CD4-positive, alpha-beta T cell treated with Interleukin-17A for 1 hour (primary cell): ENCODE results near the gene UBE2D2.
"Not testable (repeated sequence)": the region's sequence is repeated elsewhere in the genome, so short reads cannot be mapped to it uniquely, and the experiment has no call there.

Experiments
- DNase-seq: peaks from one replicate; pipeline ENCODE4 v3.0.0-alpha.2; 2020

UBE2D2 gene

DNA sequence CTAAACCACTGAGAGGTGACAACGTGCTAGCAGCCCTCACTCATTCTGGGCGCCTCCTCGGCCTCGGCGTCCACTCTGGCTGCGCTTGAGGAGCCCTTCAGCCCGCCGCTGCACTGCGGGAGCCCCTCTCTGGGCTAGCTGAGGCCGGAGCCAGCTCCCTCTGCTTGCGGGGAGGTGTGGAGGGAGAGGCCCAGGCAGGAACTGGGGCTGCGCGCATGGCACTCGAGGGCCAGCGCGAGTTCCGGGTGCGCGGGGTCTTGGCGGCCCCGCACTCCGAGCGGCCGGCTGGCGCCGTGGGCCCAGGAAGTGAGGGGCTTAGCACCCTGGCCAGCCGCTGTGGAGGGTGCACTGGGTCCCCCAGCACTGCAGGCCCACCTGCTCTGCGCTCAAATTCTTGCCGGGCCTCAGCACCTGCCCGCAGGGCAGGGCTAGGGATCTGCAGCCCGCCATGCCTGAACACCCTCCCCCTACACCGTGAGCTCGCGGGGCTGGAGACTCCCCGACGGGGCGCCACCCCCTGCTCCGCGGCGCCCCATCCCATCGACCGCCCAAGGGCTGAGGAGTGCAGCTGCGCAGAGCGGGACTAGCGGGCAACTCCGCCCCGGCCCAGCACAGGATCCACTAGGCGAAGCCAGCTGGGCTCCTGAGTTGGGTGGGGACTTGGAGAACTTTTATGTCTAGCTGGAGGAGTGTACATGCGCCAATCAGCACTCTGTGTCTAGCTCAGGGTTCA is 11.8 kb upstream of the UBE2D2 start:
- DNase-seq: no peak

DNA sequence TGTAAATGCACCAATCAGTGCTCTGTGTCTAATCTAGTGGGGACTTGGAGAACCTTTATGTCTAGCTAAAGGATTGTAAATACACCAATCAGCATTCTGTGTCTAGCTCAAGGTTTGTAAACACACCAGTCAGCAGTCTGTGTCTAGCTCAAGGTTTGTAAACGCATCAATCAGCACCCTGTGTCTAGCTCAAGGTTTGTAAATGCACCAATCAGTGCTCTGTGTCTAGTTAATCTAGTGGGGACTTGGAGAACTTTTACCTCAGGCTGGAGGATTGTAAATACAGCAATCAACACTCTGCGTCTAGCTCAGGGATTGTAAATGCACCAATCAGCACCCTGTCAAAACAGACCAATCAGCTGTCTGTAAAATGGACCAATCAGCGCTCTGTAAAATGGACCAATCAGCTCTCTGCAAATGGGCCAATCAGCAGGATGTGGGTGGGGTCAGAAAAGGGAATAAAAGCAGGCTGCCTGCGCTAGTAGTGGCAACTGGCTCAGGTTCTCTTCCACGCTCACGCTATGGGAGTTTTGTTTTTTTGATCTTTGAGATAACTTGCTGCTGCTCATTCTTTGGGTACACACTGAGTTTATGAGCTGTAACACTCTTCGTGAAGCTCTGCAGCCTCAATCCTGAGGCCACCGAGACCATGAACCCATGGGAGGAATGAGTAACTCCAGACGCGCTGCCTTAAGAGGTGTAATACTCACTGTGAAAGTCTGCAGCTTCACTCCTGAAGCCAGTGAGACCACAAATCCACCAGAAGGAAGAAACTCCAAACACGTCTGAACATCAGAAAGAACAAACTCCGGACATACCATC is 10.9 kb upstream of the UBE2D2 start:
- not testable (repeated sequence) for DNase-seq

- no peak for DNase-seq
These were observed 9.8 kb upstream of the UBE2D2 start for GRCh38 chr5:139551191-139551889.

GRCh38 chr5:139552893-139553575 is 8.1 kb upstream of the UBE2D2 start:
- DNase-seq: no peak

DNA sequence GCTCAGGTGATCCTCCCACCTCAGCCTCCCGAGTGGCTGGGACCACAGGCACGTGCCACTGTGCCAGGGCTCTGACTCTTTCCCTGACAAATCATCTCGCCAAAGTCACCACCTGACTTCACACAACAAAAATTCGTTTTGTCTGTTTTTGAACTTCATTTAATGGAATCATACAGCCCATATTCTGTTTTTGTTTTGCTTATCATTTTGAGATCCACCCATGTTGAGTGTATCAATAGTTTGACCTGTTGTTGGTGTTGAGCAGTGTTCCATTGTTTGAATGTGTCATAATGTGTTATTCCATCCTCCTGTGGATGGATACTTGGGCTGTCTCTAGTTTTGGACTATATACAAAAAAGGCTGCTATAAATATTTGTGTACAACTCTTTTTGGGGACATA is 6.9 kb upstream of the UBE2D2 start:
- no peak for DNase-seq

DNA sequence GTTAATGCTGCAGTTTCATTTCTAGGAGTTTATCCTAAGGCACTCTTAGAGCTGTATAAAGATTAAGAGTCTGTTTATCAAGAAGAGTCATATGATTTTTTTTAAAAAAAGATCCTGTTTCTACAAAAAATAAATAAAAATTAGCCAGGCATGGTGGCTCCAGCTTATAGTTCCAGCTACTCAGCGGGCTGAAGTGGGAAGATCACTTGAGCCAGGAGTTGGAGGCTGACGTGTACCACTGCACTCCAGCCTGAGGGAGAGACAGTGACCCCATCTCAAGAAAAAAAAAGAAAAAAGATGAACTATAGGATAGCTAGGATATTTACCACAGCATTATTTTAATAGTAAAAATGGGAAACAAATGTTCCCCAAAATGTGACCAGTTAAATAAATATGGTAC is 3.3 kb upstream of the UBE2D2 start:
- no peak for DNase-seq

DNA sequence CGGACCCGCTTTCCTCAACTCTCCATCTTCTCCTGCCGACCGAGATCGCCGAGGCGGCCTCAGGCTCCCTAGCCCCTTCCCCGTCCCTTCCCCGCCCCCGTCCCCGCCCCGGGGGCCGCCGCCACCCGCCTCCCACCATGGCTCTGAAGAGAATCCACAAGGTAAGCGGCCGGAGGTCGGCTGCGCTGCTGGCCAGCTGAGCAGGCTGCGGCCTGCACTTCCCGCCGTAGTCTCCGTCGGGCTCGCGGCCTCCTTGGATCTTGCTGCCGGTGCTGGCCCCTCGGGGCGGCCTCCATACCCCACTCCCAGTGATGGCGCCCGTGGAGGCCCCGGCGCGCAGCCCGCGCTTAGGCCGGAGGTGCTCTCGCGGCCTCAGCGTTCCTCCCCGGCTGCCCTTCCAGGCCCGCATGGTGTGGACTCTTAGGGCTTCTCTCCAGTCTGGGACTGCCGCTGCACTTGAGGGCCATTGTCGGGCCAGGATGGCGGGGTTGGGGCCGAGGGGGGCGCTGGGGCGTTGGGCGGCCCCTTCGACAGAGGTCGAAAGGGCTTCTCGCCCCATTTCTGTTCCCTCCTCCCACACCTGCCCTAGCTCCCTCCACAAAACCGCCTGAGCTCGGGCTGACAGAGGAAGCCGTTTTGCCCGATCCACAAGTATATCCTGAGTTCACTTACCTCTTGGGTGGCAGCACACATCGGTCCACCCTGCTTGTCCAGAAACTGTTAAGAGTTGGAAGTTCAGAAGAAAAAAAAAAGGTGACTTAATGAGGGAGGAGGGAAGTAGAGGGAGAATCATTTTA is 714 bp downstream of the UBE2D2 start:
- DNase-seq: peak; percentile 42

GRCh38 chr5:139562847-139563246 is 1.7 kb downstream of the UBE2D2 start:
- DNase-seq: no peak

DNA sequence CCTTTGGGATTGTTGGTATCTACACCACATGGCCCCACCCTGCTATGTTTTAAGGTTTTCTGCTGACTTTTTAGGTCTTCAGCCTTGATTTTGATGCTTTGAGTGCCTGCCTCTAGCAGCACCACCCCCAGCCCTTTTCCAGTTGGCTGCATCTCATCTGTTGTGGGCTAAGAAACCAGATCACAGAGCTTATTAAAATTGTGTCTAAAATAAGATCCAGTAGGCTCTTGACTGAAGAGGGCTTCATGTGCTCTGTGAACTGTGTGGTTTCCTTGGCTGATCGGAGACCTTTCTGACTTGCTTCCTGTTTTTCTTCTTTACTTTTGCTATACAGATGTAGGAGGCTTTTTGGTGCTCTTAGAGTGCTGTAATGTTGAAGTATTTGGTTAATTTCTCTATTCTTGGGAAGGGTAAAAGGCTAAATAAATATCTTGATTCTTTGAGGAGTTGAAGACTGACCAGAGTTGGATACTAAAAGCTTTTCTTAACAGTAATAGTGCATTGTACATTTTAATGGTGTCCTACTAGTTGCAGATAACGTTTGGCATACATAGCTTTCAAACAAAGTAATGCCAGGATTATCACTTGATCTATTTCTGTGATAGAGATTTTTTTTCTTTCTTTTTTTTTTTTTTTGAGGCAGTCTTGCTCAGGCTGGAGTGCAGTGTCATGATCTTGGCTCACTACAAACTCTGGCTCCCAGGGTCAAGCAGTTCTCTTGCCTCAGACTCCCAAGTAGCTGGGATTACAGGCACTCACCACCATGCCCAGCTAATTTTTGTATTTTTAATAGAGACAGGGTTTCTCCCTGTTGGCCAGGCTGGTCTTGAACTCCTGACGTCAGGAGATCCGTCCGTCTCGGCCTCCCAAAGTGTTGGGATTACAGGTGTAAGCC is 4.5 kb downstream of the UBE2D2 start:
- peak; percentile 84 for DNase-seq

DNA sequence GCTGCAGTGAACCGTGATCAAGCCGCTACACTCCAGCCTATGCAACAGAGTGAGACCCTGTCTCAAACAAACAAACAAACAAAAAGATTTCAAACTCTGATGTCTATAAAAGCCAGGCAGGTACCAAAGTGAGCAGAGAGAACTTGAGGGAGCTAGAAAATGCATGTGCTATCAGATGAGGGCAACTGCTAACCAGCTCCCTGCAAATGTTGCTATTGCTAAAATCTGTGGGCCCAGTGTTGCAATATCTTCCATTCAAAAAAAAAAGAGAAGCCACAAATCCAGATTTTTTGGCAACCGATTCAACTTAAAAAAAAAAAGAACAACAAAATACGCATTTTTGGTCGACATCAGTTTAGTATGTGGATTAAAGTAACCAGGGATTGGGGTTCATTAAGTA is 5.5 kb downstream of the UBE2D2 start:
- DNase-seq: no peak

DNA sequence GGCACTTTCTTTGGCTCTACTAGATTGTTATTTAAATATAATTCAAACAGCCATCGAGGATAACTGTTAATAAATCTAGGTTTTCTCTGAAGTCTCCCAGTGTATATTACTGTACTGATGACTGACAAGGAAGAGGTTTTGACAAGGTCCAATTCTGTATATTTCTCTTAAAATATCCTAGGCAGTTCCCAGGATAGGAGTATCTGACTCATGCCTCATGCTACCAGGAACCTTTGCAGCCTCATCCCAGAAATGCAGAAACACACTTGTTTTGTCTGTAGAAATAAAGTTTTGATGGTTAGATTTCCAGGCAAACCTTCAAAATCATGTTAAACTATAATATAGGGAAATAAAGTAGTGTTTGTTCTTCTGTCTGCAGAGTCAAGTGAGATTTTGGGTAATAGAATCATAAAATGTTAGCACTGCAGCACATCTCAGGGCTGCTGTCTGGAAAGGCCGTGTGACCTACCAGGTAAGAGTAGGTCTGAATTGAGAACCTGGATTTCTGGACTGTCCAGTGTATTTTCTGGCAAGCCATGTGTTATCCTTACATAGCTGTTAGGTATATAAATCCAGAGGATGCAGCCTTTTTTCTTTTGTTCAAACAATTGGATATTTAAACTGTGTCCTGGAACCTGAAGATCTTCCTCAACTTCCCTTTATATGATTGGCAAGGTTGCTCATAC is 8.3 kb downstream of the UBE2D2 start:
- no peak for DNase-seq

GRCh38 chr5:139571543-139571942 is 10.4 kb downstream of the UBE2D2 start:
- DNase-seq: no peak

GRCh38 chr5:139571966-139572365 is 10.8 kb downstream of the UBE2D2 start:
- no peak for DNase-seq

- DNase-seq: peak; percentile 73
These were observed 13.6 kb downstream of the UBE2D2 start for GRCh38 chr5:139574641-139575312.

GRCh38 chr5:139575313-139575646 is 14.1 kb downstream of the UBE2D2 start:
- DNase-seq: no peak

GRCh38 chr5:139575751-139576150 is 14.6 kb downstream of the UBE2D2 start:
- DNase-seq: no peak

DNA sequence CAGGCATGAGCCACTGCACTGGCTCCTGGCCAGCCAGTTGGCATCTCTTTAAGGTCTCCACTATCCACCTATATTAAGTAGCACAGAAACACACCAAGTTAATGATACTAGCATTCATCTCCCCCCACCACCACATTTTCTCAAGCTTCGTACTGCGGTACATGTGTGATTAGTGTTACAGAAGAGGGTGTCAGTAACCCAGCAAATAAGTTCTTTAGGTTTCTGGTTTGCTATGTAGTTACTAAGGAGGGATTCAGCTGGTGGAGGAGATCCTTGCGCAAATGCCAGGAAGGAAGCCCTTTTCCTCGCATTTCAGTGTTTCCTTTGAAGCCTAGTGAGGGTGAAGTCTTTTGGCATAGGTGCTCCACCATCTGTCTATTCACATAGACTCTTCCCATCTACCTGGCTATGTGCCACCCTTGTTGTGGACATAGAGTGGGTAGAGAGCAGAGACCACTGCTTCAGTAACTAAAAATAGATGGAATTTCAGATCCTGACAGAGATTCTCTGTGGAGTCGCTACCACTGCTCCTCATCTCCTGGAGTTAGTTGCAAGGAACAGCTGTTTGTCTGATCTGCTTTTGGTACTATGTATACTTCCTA is 16.7 kb downstream of the UBE2D2 start:
- DNase-seq: no peak

DNA sequence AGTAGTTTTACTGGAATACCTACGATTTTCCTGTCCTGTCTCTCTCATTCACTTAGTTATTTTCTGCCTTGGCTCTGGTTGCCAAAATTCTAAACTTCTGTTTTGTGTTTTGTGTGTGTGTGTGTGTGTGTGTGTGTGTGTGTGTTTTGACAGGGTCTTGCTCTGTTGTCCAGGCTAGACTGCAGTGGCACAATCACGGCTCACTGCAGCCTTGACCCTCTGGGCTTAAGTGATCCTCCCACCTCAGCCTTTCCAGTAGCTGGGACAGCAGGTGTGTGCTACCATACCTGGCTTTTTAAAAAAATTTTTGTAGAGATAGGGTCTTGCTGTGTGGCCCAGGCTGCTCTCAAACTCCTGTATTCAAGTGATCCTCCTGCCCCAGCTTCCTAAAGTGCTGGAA is 17.2 kb downstream of the UBE2D2 start:
- DNase-seq: no peak

- DNase-seq: not testable (repeated sequence)
These were observed 21.0 kb downstream of the UBE2D2 start for GRCh38 chr5:139582181-139582580.

- DNase-seq: no peak
These were observed 23.0 kb downstream of the UBE2D2 start for GRCh38 chr5:139584137-139584536.
